Measurements from ENCODE around the gene ZC3H14.

DNA sequence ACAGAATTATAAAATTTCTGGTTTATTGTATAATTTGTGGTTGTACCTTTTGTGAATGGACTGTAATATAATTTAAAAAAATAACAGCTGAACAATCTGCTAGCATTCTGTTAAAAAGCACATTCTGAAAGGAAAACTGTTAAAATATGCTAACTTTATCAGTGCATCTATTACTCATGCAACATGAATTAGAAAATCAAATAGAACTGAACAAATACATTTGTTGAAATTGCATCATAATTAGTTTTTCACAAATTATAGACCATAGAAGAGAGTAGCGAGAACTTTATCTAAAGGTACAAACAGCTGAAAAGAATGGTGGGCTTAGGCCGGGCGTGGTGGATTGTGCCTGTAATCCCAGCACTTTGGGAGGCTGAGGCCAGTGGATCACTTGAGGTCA, 41.0 kb upstream of the ZC3H14 start:
- TF ChIP-seq CTCF (IDR thresholded peaks at IDR 0.05) (no peak), POLR2A (IDR thresholded peaks at IDR 0.05) (no peak)

Measured in adrenal gland (tissue), 5 donors.